T-helper 2 cell treated with Interferon-gamma antibody and Interleukin-4, amounts not matched to agents 100 ng/mL and 5 ng/mL, for 36 hours (primary cell): ENCODE measurements around the gene OR10K2. TPM values are rescaled to one million over a fixed set of nuclear protein-coding genes. Genes with fewer than 3 reads are reported as not detected.

Experiments used
- intact Hi-C: fragments of 100-400 bp; cut with micrococcal nuclease; formaldehyde crosslinking; loops from one replicate; pipeline ENCODE4 v1.15.1; 2023
- total RNA-seq: library from RNA; stranded (reverse); gene quantifications from 2 replicates; pipeline ENCODE4 v1.2.3, GENCODE V29; 2022

OR10K2 gene
- total RNA-seq, 1 donor from 2014 or later = not detected

DNA sequence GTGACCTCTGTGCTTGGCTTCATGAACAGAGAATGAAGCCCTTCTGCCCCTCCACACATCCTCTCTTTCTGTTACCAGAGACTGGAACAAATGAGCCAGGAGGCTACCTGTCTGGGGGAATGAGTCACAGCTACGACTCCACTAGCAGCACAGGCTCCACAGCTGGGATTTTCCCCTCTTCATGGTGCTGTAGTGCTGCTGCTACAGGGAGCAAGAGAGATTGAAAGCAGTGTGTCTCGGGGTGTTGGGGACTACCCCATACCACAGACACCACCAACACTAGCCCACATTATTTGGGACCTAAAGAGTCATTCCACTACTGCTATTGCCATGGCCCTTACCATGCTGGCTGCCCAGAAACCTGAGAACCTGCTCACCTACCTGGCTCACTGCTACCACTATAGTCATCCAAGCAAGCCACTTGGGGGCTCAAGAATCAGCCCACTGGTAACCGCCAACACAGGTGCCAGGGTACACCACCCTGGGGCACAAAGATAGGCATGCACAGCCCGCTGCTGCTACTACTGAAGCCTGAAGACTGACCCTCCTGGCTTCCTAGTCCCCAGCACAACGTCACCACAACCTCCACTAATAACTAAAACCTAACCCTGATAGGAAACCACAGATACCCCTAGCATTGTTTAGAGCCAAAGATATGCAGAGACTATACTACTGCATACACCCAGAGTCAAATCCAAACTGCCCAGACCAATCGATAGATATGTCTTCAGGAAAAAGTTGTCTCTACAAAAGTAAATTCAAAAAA lies 54.7 kb downstream of the OR10K2 start:
- intact Hi-C loops = no loop called here

Other genes with a start within 250 kb of the OR10K2 start
- gene CD1D, start 245.3 kb downstream of the OR10K2 start, total RNA-seq = not detected in 2 replicates
- gene CD1A, start 171.8 kb downstream of the OR10K2 start, total RNA-seq = 0.09 and 0.45 TPM in 2 replicates
- 0.11 TPM in 1 of 2 replicates, not detected in the other for gene CD1C, start 136.3 kb downstream of the OR10K2 start, total RNA-seq
- gene CD1B, start 94.7 kb downstream of the OR10K2 start, total RNA-seq = not detected in 2 replicates
- gene CD1E, start 72.3 kb downstream of the OR10K2 start, total RNA-seq = not detected in 2 replicates
- not detected in 2 replicates for gene OR10T2, start 26.8 kb downstream of the OR10K2 start, total RNA-seq
- not detected in 2 replicates for gene OR10K1, start 35.6 kb upstream of the OR10K2 start, total RNA-seq
- not detected in 2 replicates for gene OR10R2, start 46.0 kb upstream of the OR10K2 start, total RNA-seq
- gene OR6Y1, start 128.2 kb upstream of the OR10K2 start, total RNA-seq = not detected in 2 replicates
- gene OR6P1, start 144.3 kb upstream of the OR10K2 start, total RNA-seq = not detected in 2 replicates
- gene OR10X1, start 153.7 kb upstream of the OR10K2 start, total RNA-seq = not detected in 2 replicates
- not detected in 2 replicates for gene OR10Z1, start 179.0 kb upstream of the OR10K2 start, total RNA-seq